Immature natural killer cell (primary cell): ENCODE measurements around the gene FGD1. TPM values are rescaled to one million over a fixed set of nuclear protein-coding genes. Genes with fewer than 3 reads are reported as not detected.

Experiments used
- DNase-seq, 3 donors: peaks; one replicate each; pipeline ENCODE4 v3.0.0; 2022; ENCODE audit warnings: mixed read lengths in 1 of 3
- H3K27ac Mint-ChIP-seq, 6 donors: one replicate each; pipeline ENCODE4 v1.8.0; 2020; ENCODE audit warnings: mixed read lengths in 6 of 6, mild to moderate bottlenecking in 5 of 6, inconsistent platforms in 4 of 6, moderate library complexity in 3 of 6
- H3K27me3 Mint-ChIP-seq, 3 donors: one replicate each; pipeline ENCODE4 v1.8.0; 2020 to 2021; ENCODE audit warnings: low read depth in 3 of 3, mild to moderate bottlenecking in 3 of 3, mixed read lengths in 3 of 3, moderate library complexity in 3 of 3, inconsistent platforms in 1 of 3
- H3K36me3 Mint-ChIP-seq, 3 donors: one replicate each; pipeline ENCODE4 v1.8.0; 2020; ENCODE audit warnings: mixed read lengths in 3 of 3, inconsistent platforms in 2 of 3, mild to moderate bottlenecking in 2 of 3
- H3K4me1 Mint-ChIP-seq, 2 donors: one replicate each; pipeline ENCODE4 v1.8.0; 2020; ENCODE audit warnings: inconsistent platforms in 2 of 2, mild to moderate bottlenecking in 2 of 2, mixed read lengths in 2 of 2, moderate library complexity in 1 of 2
- H3K4me3 Mint-ChIP-seq, 5 donors: one replicate each; pipeline ENCODE4 v1.8.0; 2020; ENCODE audit warnings: mild to moderate bottlenecking in 5 of 5, mixed read lengths in 5 of 5, inconsistent platforms in 3 of 5, moderate library complexity in 3 of 5
- H3K9me3 Mint-ChIP-seq, 6 donors: one replicate each; pipeline ENCODE4 v1.8.0; 2020; ENCODE audit warnings: mild to moderate bottlenecking in 6 of 6, mixed read lengths in 6 of 6, inconsistent platforms in 4 of 6, moderate library complexity in 3 of 6
- polyA plus RNA-seq, 3 donors: library from polyadenylated mRNA; unstranded; fragments of 300-500 nt; fragmentation: Illumina TruSeq; gene quantifications; one replicate each; pipeline ENCODE4 v1.2.3, GENCODE V29; 2021

FGD1 gene
- polyA plus RNA-seq, 3 donors from 2014 or later = 0.21 to 0.71 (median 0.36) TPM

GRCh38 chrX:54444752-54445151 is 51.3 kb downstream of the FGD1 start:
- H3K4me1 Mint-ChIP-seq = peaks cover 26 to 32% of the 10 kb centered on the region in 2 donors
- peaks cover 0 to 5% (median 2%) of the 10 kb centered on the region in 3 donors for H3K27me3 Mint-ChIP-seq
- H3K27ac Mint-ChIP-seq = no peak overlapping the region
- H3K36me3 Mint-ChIP-seq = peaks cover 0 to 6% (median 0%) of the 10 kb centered on the region in 3 donors
- no peak for DNase-seq
- no peak overlapping the region for H3K4me3 Mint-ChIP-seq
- no peaks in the 10 kb centered on the region for H3K9me3 Mint-ChIP-seq

- H3K9me3 Mint-ChIP-seq = no peaks in the 10 kb centered on the region
- H3K36me3 Mint-ChIP-seq = peaks cover 0 to 6% (median 0%) of the 10 kb centered on the region in 3 donors
- H3K27me3 Mint-ChIP-seq = peaks cover 0 to 5% (median 2%) of the 10 kb centered on the region in 3 donors
- no peak overlapping the region for H3K27ac Mint-ChIP-seq
- no peak for DNase-seq
- peaks cover 27 to 33% of the 10 kb centered on the region in 2 donors for H3K4me1 Mint-ChIP-seq
- no peak overlapping the region for H3K4me3 Mint-ChIP-seq
Observed at GRCh38 chrX:54442790-54443189, 53.2 kb downstream of the FGD1 start.

- Mint-ChIP-seq H3K36me3 (peaks cover 0 to 6% (median 0%) of the 10 kb centered on the region in 3 donors), H3K27ac (peak within 1 kb of the TSS; percentile 75 to 89 (median 78)), H3K4me3 (peak within 1 kb of the TSS; percentile 85 to 92 (median 91)), H3K9me3 (no peaks in the 10 kb centered on the region), H3K27me3 (peaks cover 0 to 4% (median 3%) of the 10 kb centered on the region in 3 donors), H3K4me1 (peaks cover 27 to 33% of the 10 kb centered on the region in 2 donors)
- peak; percentile 73 to 74 (median 74) for DNase-seq
Observed at GRCh38 chrX:54439960-54440871, 55.8 kb downstream of the FGD1 start, which contains the start of gene TSR2. Gene TSR2, plus strand, starts transcription at chrX:54440404. Its CDS starts 18 bp downstream, at chrX:54440422.

- Mint-ChIP-seq H3K27me3 (peaks cover 2 to 9% (median 2%) of the 10 kb centered on the region in 3 donors), H3K4me1 (peaks cover 4 to 5% of the 10 kb centered on the region in 2 donors), H3K36me3 (no peaks in the 10 kb centered on the region), H3K9me3 (no peaks in the 10 kb centered on the region), H3K4me3 (no peak overlapping the region), H3K27ac (no peak overlapping the region)
- no peak for DNase-seq
Observed at GRCh38 chrX:54435121-54435520, 60.9 kb downstream of the FGD1 start.

GRCh38 chrX:54430519-54430918 is 65.5 kb downstream of the FGD1 start:
- Mint-ChIP-seq H3K36me3 (no peaks in the 10 kb centered on the region), H3K4me3 (no peak overlapping the region)

DNA sequence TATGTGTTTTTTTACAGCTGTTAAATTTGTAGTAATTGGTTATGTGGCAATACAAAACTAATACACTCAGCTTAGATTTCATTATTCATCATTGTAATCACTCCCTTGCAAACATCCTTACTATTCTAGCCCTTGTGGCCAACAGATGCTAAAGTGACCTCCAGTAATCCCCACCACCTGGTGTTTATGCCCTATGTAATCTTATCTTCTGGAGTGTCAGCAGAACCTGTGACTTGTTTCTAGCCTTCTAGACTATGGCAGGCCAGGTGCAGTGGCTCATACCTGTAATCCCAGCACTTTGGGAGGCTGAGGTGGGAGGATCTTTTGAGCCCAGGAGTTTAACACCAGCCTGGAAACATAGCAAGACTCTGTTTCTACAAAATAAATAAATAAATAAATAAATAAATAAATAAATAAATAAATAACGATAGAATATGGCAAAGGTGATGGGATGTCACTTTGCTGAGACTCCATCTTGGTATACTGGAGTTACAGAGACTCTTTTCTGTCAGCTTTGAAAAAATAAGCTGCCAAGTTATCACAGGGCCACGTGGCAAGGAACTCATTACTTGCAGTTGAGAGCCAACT is 68.1 kb downstream of the FGD1 start:
- no peak overlapping the region for H3K27ac Mint-ChIP-seq
- H3K27me3 Mint-ChIP-seq = peaks cover 9 to 20% (median 12%) of the 10 kb centered on the region in 3 donors
- H3K36me3 Mint-ChIP-seq = no peaks in the 10 kb centered on the region
- no peaks in the 10 kb centered on the region for H3K9me3 Mint-ChIP-seq
- no peak overlapping the region for H3K4me3 Mint-ChIP-seq
- H3K4me1 Mint-ChIP-seq = no peaks in the 10 kb centered on the region
- DNase-seq = no peak

More at GRCh38 chrX:54430519-54430918, 65.5 kb downstream of the FGD1 start:
- no peaks in the 10 kb centered on the region for H3K9me3 Mint-ChIP-seq
- no peak for DNase-seq
- H3K27ac Mint-ChIP-seq = no peak overlapping the region
- H3K4me1 Mint-ChIP-seq = no peaks in the 10 kb centered on the region
- peaks cover 4 to 21% (median 7%) of the 10 kb centered on the region in 3 donors for H3K27me3 Mint-ChIP-seq

DNA sequence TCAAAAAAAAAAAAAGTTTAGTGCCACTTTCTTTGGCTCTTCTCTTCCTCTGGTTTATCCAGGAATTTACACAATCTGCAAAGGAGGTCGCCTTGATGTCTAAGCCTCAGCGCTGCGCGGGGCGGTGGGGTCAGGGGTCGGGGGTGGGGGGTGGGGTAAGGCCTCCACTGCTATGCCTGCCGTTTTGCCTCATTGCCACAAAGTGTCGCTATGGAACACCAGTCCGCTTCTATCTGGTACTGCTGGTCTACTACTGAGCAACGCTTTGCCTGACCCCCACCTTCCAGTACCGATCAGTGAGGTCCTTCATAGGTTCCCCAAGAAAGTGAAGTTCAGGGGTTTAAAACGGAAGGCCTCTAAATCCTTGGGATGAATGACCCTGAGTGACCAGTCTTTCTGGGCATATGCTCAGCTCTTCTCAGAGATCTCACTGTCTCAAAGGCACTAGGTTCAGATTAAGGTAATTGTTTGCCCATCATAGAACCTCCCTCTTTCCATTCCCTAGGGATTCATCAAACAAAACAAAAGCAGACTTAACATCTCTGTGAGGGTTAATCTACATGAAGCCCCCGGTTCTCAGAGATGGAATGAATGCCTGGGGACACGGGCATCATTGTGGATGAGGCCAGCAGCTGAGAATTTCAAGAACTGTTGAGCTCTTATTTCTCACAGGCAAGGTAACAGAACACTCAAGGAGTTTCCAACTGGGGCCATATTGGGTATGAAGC is 72.7 kb downstream of the FGD1 start:
- DNase-seq = no peak
- no peak overlapping the region for H3K27ac Mint-ChIP-seq

GRCh38 chrX:54422168-54422567 is 73.9 kb downstream of the FGD1 start:
- Mint-ChIP-seq H3K27me3 (peaks cover 17 to 26% (median 22%) of the 10 kb centered on the region in 3 donors), H3K4me3 (no peak overlapping the region), H3K36me3 (no peaks in the 10 kb centered on the region)

More for the DNA sequence above, 72.7 kb downstream of the FGD1 start:
- Mint-ChIP-seq H3K36me3 (no peaks in the 10 kb centered on the region), H3K4me3 (no peak overlapping the region), H3K4me1 (no peaks in the 10 kb centered on the region), H3K27me3 (peaks cover 19 to 32% (median 23%) of the 10 kb centered on the region in 3 donors), H3K9me3 (no peaks in the 10 kb centered on the region)

DNA sequence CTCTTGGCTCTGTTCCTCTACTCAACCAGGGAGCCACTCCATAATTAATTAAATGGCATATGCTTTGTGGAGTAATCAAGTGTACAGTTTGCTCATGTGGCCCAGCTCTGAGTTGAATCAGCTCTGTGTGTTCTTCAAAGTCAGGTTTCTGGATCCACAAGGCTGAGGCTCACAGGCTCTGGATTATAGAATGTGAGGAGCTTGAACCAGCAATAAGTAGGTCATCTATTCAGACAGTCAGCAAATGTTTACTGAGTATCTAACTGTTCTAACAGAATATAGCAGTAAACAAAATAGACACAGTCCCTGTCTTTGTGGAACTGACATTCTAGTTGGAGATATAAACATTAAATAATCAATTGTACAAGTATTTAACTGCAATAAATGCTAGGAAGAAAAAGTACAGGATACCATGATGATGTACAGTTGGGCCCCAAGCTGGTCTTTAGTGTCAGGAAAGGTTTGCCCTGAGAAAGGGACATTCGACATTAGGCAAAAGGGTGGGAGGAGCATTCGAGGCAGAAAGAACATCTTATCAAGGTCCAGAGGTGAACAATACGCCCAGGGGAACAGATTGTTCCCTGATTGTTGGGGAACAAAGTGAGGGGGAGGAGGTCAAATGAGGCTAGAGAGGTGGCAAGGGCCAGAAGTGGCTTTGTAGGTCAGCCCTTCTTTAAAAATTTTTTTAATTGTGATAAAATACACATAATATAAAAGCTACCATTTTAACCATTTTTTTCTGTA is 76.3 kb downstream of the FGD1 start:
- no peaks in the 10 kb centered on the region for H3K36me3 Mint-ChIP-seq
- no peak overlapping the region for H3K27ac Mint-ChIP-seq
- H3K4me3 Mint-ChIP-seq = peak overlapping the region in 1 of 5 donors; percentile 1
- H3K4me1 Mint-ChIP-seq = peaks cover 8 to 9% of the 10 kb centered on the region in 2 donors
- H3K27me3 Mint-ChIP-seq = peaks cover 15 to 33% (median 25%) of the 10 kb centered on the region in 3 donors
- DNase-seq = no peak
- no peaks in the 10 kb centered on the region for H3K9me3 Mint-ChIP-seq

More at GRCh38 chrX:54422168-54422567, 73.9 kb downstream of the FGD1 start:
- Mint-ChIP-seq H3K9me3 (no peaks in the 10 kb centered on the region), H3K4me1 (no peaks in the 10 kb centered on the region), H3K27ac (no peak overlapping the region)
- no peak for DNase-seq

- Mint-ChIP-seq H3K4me3 (no peak overlapping the region), H3K27ac (no peak overlapping the region), H3K27me3 (peaks cover 17 to 30% (median 20%) of the 10 kb centered on the region in 3 donors), H3K9me3 (no peaks in the 10 kb centered on the region), H3K4me1 (peaks cover 9 to 11% of the 10 kb centered on the region in 2 donors), H3K36me3 (no peaks in the 10 kb centered on the region)
- no peak for DNase-seq
Observed at GRCh38 chrX:54416965-54417364, 79.1 kb downstream of the FGD1 start.

GRCh38 chrX:54415534-54416350 is 80.3 kb downstream of the FGD1 start:
- no peak overlapping the region for H3K27ac Mint-ChIP-seq

GRCh38 chrX:54413753-54414152 is 82.3 kb downstream of the FGD1 start:
- peaks cover 16 to 18% of the 10 kb centered on the region in 2 donors for H3K4me1 Mint-ChIP-seq
- H3K9me3 Mint-ChIP-seq = no peaks in the 10 kb centered on the region
- H3K27me3 Mint-ChIP-seq = peaks cover 7 to 22% (median 12%) of the 10 kb centered on the region in 3 donors
- H3K36me3 Mint-ChIP-seq = no peaks in the 10 kb centered on the region
- no peak overlapping the region for H3K4me3 Mint-ChIP-seq
- H3K27ac Mint-ChIP-seq = no peak overlapping the region
- no peak for DNase-seq

More at GRCh38 chrX:54415534-54416350, 80.3 kb downstream of the FGD1 start:
- H3K9me3 Mint-ChIP-seq = no peaks in the 10 kb centered on the region
- peaks cover 9 to 11% of the 10 kb centered on the region in 2 donors for H3K4me1 Mint-ChIP-seq
- no peaks in the 10 kb centered on the region for H3K36me3 Mint-ChIP-seq
- DNase-seq = peak in 1 of 3 donors; percentile 4
- peak overlapping the region in 1 of 5 donors; percentile 33 for H3K4me3 Mint-ChIP-seq
- H3K27me3 Mint-ChIP-seq = peaks cover 13 to 29% (median 19%) of the 10 kb centered on the region in 3 donors
